ENCODE results near the gene FSIP1.

Gene FSIP1

GRCh38 chr15:39631357-39631756 is 151.3 kb downstream of the FSIP1 start:
- H3K18ac ChIP-seq (ENCODE audit: low read length): no peak overlapping the region
- no peak overlapping the region for H2AK5ac ChIP-seq (ENCODE audit: low read length)
- H3K14ac ChIP-seq (ENCODE audit: low read length): no peak overlapping the region
- no peak overlapping the region for H2BK5ac ChIP-seq (ENCODE audit: low read depth, low read length, poor library complexity)
- H4K8ac ChIP-seq (ENCODE audit: low read depth, low read length): no peak overlapping the region
- H4K91ac ChIP-seq (ENCODE audit: low read depth, low read length): no peak overlapping the region
- H3K27me3 ChIP-seq (ENCODE audit: insufficient read depth, low read length): no peaks in the 10 kb centered on the region
- H3K4me2 ChIP-seq (ENCODE audit: low read length): no peak overlapping the region
- H2BK120ac ChIP-seq (ENCODE audit: insufficient read depth, low read length, poor library complexity): no peak overlapping the region
- no peak overlapping the region for H3K9ac ChIP-seq (ENCODE audit: low read length)
- H3K79me2 ChIP-seq (ENCODE audit: control insufficient read depth, insufficient read depth, low read length, poor library complexity): no peaks in the 10 kb centered on the region
- no peak overlapping the region for H3K27ac ChIP-seq (ENCODE audit: low read depth, low read length)
- no peak overlapping the region for H3K4ac ChIP-seq (ENCODE audit: low read depth, low read length)
- whole genome bisulfite sequencing (ENCODE audit: extremely low coverage, insufficient coverage, insufficient read length): no CpG with 5 or more reads among the region's 3 CpGs
- no peak overlapping the region for H3K4me3 ChIP-seq (ENCODE audit: low read depth, low read length)
- peaks cover 0 to 4% of the 10 kb centered on the region in 2 experiments for H3K4me1 ChIP-seq (ENCODE audit: control insufficient read depth in 1 of 2, insufficient read depth in 2 of 2, low read length in 2 of 2)
- H2BK12ac ChIP-seq (ENCODE audit: low read length): no peak overlapping the region
- no peak overlapping the region for H2AFZ ChIP-seq (ENCODE audit: insufficient read depth, low read length, poor library complexity)
- H4K12ac ChIP-seq (ENCODE audit: low read depth, low read length): no peak overlapping the region
- peaks cover 2% of the 10 kb centered on the region for H3K9me3 ChIP-seq (ENCODE audit: insufficient read depth, low read depth, low read length)
- H3K23ac ChIP-seq (ENCODE audit: low read length): no peak overlapping the region
- no peaks in the 10 kb centered on the region for H3K36me3 ChIP-seq (ENCODE audit: control insufficient read depth in 1 of 2, insufficient read depth in 2 of 2, low read length in 2 of 2)
- no peak for DNase-seq
- H3K79me1 ChIP-seq (ENCODE audit: low read length): no peaks in the 10 kb centered on the region

GRCh38 chr15:39629906-39630305 is 152.7 kb downstream of the FSIP1 start:
- Histone ChIP-seq H3K23ac (ENCODE audit: low read length) (no peak overlapping the region), H2AFZ (ENCODE audit: insufficient read depth, low read length, poor library complexity) (no peak overlapping the region), H3K4me3 (ENCODE audit: low read depth, low read length) (no peak overlapping the region), H4K91ac (ENCODE audit: low read depth, low read length) (no peak overlapping the region), H3K4me1 (ENCODE audit: control insufficient read depth in 1 of 2, insufficient read depth in 2 of 2, low read length in 2 of 2) (peaks cover 3 to 6% of the 10 kb centered on the region in 2 experiments), H3K36me3 (ENCODE audit: control insufficient read depth in 1 of 2, insufficient read depth in 2 of 2, low read length in 2 of 2) (no peaks in the 10 kb centered on the region), H4K8ac (ENCODE audit: low read depth, low read length) (no peak overlapping the region), H3K4me2 (ENCODE audit: low read length) (no peak overlapping the region), H2BK120ac (ENCODE audit: insufficient read depth, low read length, poor library complexity) (no peak overlapping the region), H3K27ac (ENCODE audit: low read depth, low read length) (no peak overlapping the region), H2BK12ac (ENCODE audit: low read length) (no peak overlapping the region), H3K9ac (ENCODE audit: low read length) (no peak overlapping the region), H3K9me3 (ENCODE audit: insufficient read depth, low read depth, low read length) (peaks cover 2% of the 10 kb centered on the region), H2BK5ac (ENCODE audit: low read depth, low read length, poor library complexity) (no peak overlapping the region), H3K79me2 (ENCODE audit: control insufficient read depth, insufficient read depth, low read length, poor library complexity) (no peaks in the 10 kb centered on the region), H3K14ac (ENCODE audit: low read length) (no peak overlapping the region), H3K4ac (ENCODE audit: low read depth, low read length) (no peak overlapping the region), H2AK5ac (ENCODE audit: low read length) (no peak overlapping the region), H3K18ac (ENCODE audit: low read length) (no peak overlapping the region), H3K79me1 (ENCODE audit: low read length) (peaks cover 2% of the 10 kb centered on the region), H4K12ac (ENCODE audit: low read depth, low read length) (no peak overlapping the region), H3K27me3 (ENCODE audit: insufficient read depth, low read length) (no peaks in the 10 kb centered on the region)
- no CpG with 5 or more reads among the region's 3 CpGs for WGBS (ENCODE audit: extremely low coverage, insufficient coverage, insufficient read length)
- no peak for DNase-seq

- H3K4me2 ChIP-seq (ENCODE audit: low read length): no peak overlapping the region
- no peak overlapping the region for H3K14ac ChIP-seq (ENCODE audit: low read length)
- H3K27ac ChIP-seq (ENCODE audit: low read depth, low read length): no peak overlapping the region
- no peak overlapping the region for H4K91ac ChIP-seq (ENCODE audit: low read depth, low read length)
- H2AFZ ChIP-seq (ENCODE audit: insufficient read depth, low read length, poor library complexity): peak overlapping the region; percentile 9
- peaks cover 2% of the 10 kb centered on the region for H3K9me3 ChIP-seq (ENCODE audit: insufficient read depth, low read depth, low read length)
- H3K4ac ChIP-seq (ENCODE audit: low read depth, low read length): no peak overlapping the region
- H2AK5ac ChIP-seq (ENCODE audit: low read length): no peak overlapping the region
- H3K9ac ChIP-seq (ENCODE audit: low read length): no peak overlapping the region
- DNase-seq: no peak
- no peaks in the 10 kb centered on the region for H3K27me3 ChIP-seq (ENCODE audit: insufficient read depth, low read length)
- H4K8ac ChIP-seq (ENCODE audit: low read depth, low read length): no peak overlapping the region
- H3K36me3 ChIP-seq (ENCODE audit: control insufficient read depth in 1 of 2, insufficient read depth in 2 of 2, low read length in 2 of 2): no peaks in the 10 kb centered on the region
- H2BK120ac ChIP-seq (ENCODE audit: insufficient read depth, low read length, poor library complexity): no peak overlapping the region
- peaks cover 5 to 11% of the 10 kb centered on the region in 2 experiments for H3K4me1 ChIP-seq (ENCODE audit: control insufficient read depth in 1 of 2, insufficient read depth in 2 of 2, low read length in 2 of 2)
- no peak overlapping the region for H2BK12ac ChIP-seq (ENCODE audit: low read length)
- no peak overlapping the region for H4K12ac ChIP-seq (ENCODE audit: low read depth, low read length)
- WGBS (ENCODE audit: extremely low coverage, insufficient coverage, insufficient read length): no CpG with 5 or more reads among the region's 5 CpGs
- no peak overlapping the region for H2BK5ac ChIP-seq (ENCODE audit: low read depth, low read length, poor library complexity)
- no peak overlapping the region for H3K18ac ChIP-seq (ENCODE audit: low read length)
- H3K79me1 ChIP-seq (ENCODE audit: low read length): peaks cover 3% of the 10 kb centered on the region
- H3K23ac ChIP-seq (ENCODE audit: low read length): no peak overlapping the region
- H3K79me2 ChIP-seq (ENCODE audit: control insufficient read depth, insufficient read depth, low read length, poor library complexity): no peaks in the 10 kb centered on the region
- no peak overlapping the region for H3K4me3 ChIP-seq (ENCODE audit: low read depth, low read length)
Measured at GRCh38 chr15:39629371-39629770, 153.3 kb downstream of the FSIP1 start.

GRCh38 chr15:39628546-39629257 is 153.9 kb downstream of the FSIP1 start:
- Histone ChIP-seq H4K8ac (ENCODE audit: low read depth, low read length) (no peak overlapping the region), H3K27me3 (ENCODE audit: insufficient read depth, low read length) (no peaks in the 10 kb centered on the region), H3K4me3 (ENCODE audit: low read depth, low read length) (no peak overlapping the region), H3K27ac (ENCODE audit: low read depth, low read length) (no peak overlapping the region), H3K4me2 (ENCODE audit: low read length) (no peak overlapping the region), H3K79me1 (ENCODE audit: low read length) (peaks cover 3% of the 10 kb centered on the region), H3K4me1 (ENCODE audit: control insufficient read depth in 1 of 2, insufficient read depth in 2 of 2, low read length in 2 of 2) (peaks cover 5 to 10% of the 10 kb centered on the region in 2 experiments), H3K18ac (ENCODE audit: low read length) (no peak overlapping the region), H3K79me2 (ENCODE audit: control insufficient read depth, insufficient read depth, low read length, poor library complexity) (no peaks in the 10 kb centered on the region), H2AK5ac (ENCODE audit: low read length) (no peak overlapping the region), H2BK120ac (ENCODE audit: insufficient read depth, low read length, poor library complexity) (no peak overlapping the region), H2AFZ (ENCODE audit: insufficient read depth, low read length, poor library complexity) (no peak overlapping the region), H3K9ac (ENCODE audit: low read length) (no peak overlapping the region), H3K36me3 (ENCODE audit: control insufficient read depth in 1 of 2, insufficient read depth in 2 of 2, low read length in 2 of 2) (no peaks in the 10 kb centered on the region), H4K91ac (ENCODE audit: low read depth, low read length) (no peak overlapping the region), H2BK12ac (ENCODE audit: low read length) (no peak overlapping the region), H3K4ac (ENCODE audit: low read depth, low read length) (no peak overlapping the region), H2BK5ac (ENCODE audit: low read depth, low read length, poor library complexity) (no peak overlapping the region), H4K12ac (ENCODE audit: low read depth, low read length) (no peak overlapping the region), H3K14ac (ENCODE audit: low read length) (no peak overlapping the region), H3K9me3 (ENCODE audit: insufficient read depth, low read depth, low read length) (no peaks in the 10 kb centered on the region), H3K23ac (ENCODE audit: low read length) (no peak overlapping the region)
- no peak for DNase-seq
- no CpG with 5 or more reads among the region's 9 CpGs for WGBS (ENCODE audit: extremely low coverage, insufficient coverage, insufficient read length)
